IMR-90 (cell line): Measurements from ENCODE around the gene RCOR3. TPM values are rescaled to one million over a fixed set of nuclear protein-coding genes. Genes with fewer than 3 reads are reported as not detected.
"Not testable (repeated sequence)": the region's sequence is repeated elsewhere in the genome, so short reads cannot be mapped to it uniquely, and the experiment has no call there.

ENCODE experiments used
- ATAC-seq: fragments of 200-7000 bp; cut with Tn5 transposase; 2 replicates; pipeline ENCODE4 v1.9.1; 2020; ENCODE audit warnings: low read depth, mild to moderate bottlenecking, moderate library complexity
- BruUV-seq: library from RNA; stranded (reverse); fragments of 400-500 nt; replicated peaks from 2 replicates; lab custom pipeline; 2021; lab: Mats Ljungman, UMichigan
- CTCF ChIA-PET: fragments of 300-600 bp; formaldehyde crosslinking; extraction: SDS; loops from one replicate; lab custom pipeline; 2021; ENCODE audit warnings: antibody characterized with exemption; lab: Yijun Ruan, JAX
- POLR2A ChIA-PET: fragments of 300-600 bp; sonication (Branson Sonifier 250); formaldehyde crosslinking; loops from one replicate; lab custom pipeline; 2022; ENCODE audit warnings: antibody characterized with exemption; ENCODE audit not compliant: unreplicated experiment; lab: Charles Lee
- DNase-seq: peaks from one replicate; pipeline ENCODE4 v3.0.0; 2013
- H2AFZ ChIP-seq: replicated peaks from 2 replicates; pipeline ENCODE3; 2013; ENCODE audit warnings: low read length, mild to moderate bottlenecking; ENCODE audit not compliant: poor library complexity
- H2AK5ac ChIP-seq: 2 replicates; pipeline ENCODE4 v1.6.1; 2013; ENCODE audit warnings: low read depth, low read length, inconsistent platforms
- H2AK9ac ChIP-seq: replicated peaks from 2 replicates; pipeline ENCODE3; 2013; ENCODE audit warnings: mild to moderate bottlenecking, low read depth, low read length, moderate library complexity; ENCODE audit not compliant: poor library complexity
- H2BK120ac ChIP-seq: 2 replicates; pipeline ENCODE4 v1.6.1; 2013; ENCODE audit warnings: low read depth, low read length, inconsistent platforms
- H2BK15ac ChIP-seq: 3 replicates; pipeline ENCODE4 v1.6.1; 2013; ENCODE audit warnings: low read depth, low read length, inconsistent platforms
- H2BK20ac ChIP-seq: 2 replicates; pipeline ENCODE4 v1.6.1; 2013; ENCODE audit warnings: low read depth, mild to moderate bottlenecking, inconsistent platforms, low read length, moderate library complexity
- H2BK5ac ChIP-seq: 2 replicates; pipeline ENCODE4 v1.6.1; 2013; ENCODE audit warnings: mild to moderate bottlenecking, low read depth, low read length, inconsistent platforms; ENCODE audit not compliant: poor library complexity, severe bottlenecking
- H3K14ac ChIP-seq: replicated peaks from 2 replicates; pipeline ENCODE4 v1.6.1; 2013; ENCODE audit warnings: low read depth, low read length, inconsistent platforms
- H3K18ac ChIP-seq: 2 replicates; pipeline ENCODE4 v1.6.1; 2013; ENCODE audit warnings: low read depth, low read length, control low read depth
- H3K23ac ChIP-seq: 2 replicates; pipeline ENCODE4 v1.6.1; 2013; ENCODE audit warnings: low read depth, low read length, inconsistent platforms
- H3K27ac ChIP-seq: 2 replicates; pipeline ENCODE4 v1.5.1; 2013; ENCODE audit warnings: mild to moderate bottlenecking, control low read depth, low read length; ENCODE audit not compliant: insufficient read depth
- H3K27me3 ChIP-seq: 2 replicates; pipeline ENCODE4 v1.6.1; 2013; ENCODE audit warnings: low read length; ENCODE audit not compliant: control insufficient read depth, insufficient read depth
- H3K36me3 ChIP-seq: 2 replicates; pipeline ENCODE4 v1.6.1; 2013; ENCODE audit warnings: low read length, mixed read lengths; ENCODE audit not compliant: control insufficient read depth, insufficient read depth
- H3K4ac ChIP-seq: 2 replicates; pipeline ENCODE4 v1.6.1; 2013; ENCODE audit warnings: low read depth, low read length, inconsistent platforms
- H3K4me1 ChIP-seq: 2 replicates; pipeline ENCODE4 v1.6.1; 2013; ENCODE audit warnings: low read length, mixed read lengths; ENCODE audit not compliant: control insufficient read depth, insufficient read depth
- H3K4me2 ChIP-seq: 2 replicates; pipeline ENCODE4 v1.6.1; 2013; ENCODE audit warnings: low read depth, mild to moderate bottlenecking, control low read depth, low read length, moderate library complexity
- H3K4me3 ChIP-seq: 2 replicates; pipeline ENCODE4 v1.5.1; 2013; ENCODE audit warnings: low read depth, mild to moderate bottlenecking, control low read depth, low read length, moderate library complexity; ENCODE audit not compliant: insufficient read depth
- H3K56ac ChIP-seq: 2 replicates; pipeline ENCODE4 v1.6.1; 2013; ENCODE audit warnings: low read length, inconsistent platforms; ENCODE audit not compliant: insufficient read depth; ENCODE audit errors: extremely low read depth
- H3K79me1 ChIP-seq, 2 experiments: 2 replicates each; pipeline ENCODE4 v1.6.1; 2013; ENCODE audit warnings: low read length in 2 of 2, inconsistent platforms in 1 of 2, low read depth in 1 of 2
- H3K9ac ChIP-seq: 2 replicates; pipeline ENCODE4 v1.6.1; 2013; ENCODE audit warnings: low read depth, low read length, control low read depth
- H3K9me1 ChIP-seq: 2 replicates; pipeline ENCODE4 v1.6.1; 2013; ENCODE audit warnings: low read length, inconsistent platforms; ENCODE audit not compliant: insufficient read depth
- H3K9me3 ChIP-seq: 2 replicates; pipeline ENCODE4 v1.6.1; 2013; ENCODE audit warnings: low read length; ENCODE audit not compliant: control insufficient read depth, insufficient read depth
- H4K20me1 ChIP-seq: 2 replicates; pipeline ENCODE4 v1.6.1; 2013; ENCODE audit warnings: low read length, inconsistent platforms; ENCODE audit not compliant: insufficient read depth
- H4K5ac ChIP-seq: 2 replicates; pipeline ENCODE4 v1.6.1; 2013; ENCODE audit warnings: mild to moderate bottlenecking, low read depth, low read length, control low read depth
- H4K8ac ChIP-seq, 2 experiments: 2 replicates each; pipeline ENCODE4 v1.6.1; 2013; ENCODE audit warnings: low read depth in 2 of 2, low read length in 2 of 2, control low read depth in 1 of 2, inconsistent platforms in 1 of 2
- H4K91ac ChIP-seq: 2 replicates; pipeline ENCODE4 v1.6.1; 2013; ENCODE audit warnings: low read depth, low read length, inconsistent platforms; ENCODE audit not compliant: insufficient read depth
- WGBS, 2 experiments: methylation state at CpG; one replicate each; pipeline versions ENCODE4 v1.1.5 to v1.1.7; 2013; ENCODE audit warnings: missing lambda C conversion rate in 2 of 2; ENCODE audit not compliant: insufficient read length in 1 of 2; ENCODE audit errors: extremely low coverage in 2 of 2; 5-methylcytosine and 5-hydroxymethylcytosine counted together
- dilution Hi-C: fragments of 300-500 bp; cut with HindIII; formaldehyde crosslinking; loops from one replicate; pipeline ENCODE4 v1.14.3; 2018; ENCODE audit warnings: low sequenced_read_pairs; ENCODE audit not compliant: unreplicated experiment
- in situ Hi-C: fragments of 300-500 bp; cut with MboI; formaldehyde crosslinking; loops from 3 replicates; pipeline ENCODE4 v1.14.3; 2019; ENCODE audit warnings: low sequenced_read_pairs, inconsistent platforms, mixed read lengths
- intact Hi-C: fragments of 100-400 bp; cut with micrococcal nuclease; formaldehyde crosslinking; loops from 2 replicates; pipeline ENCODE4 v1.10.0; 2022
- polyA plus RNA-seq, 3 experiments: library from polyadenylated mRNA; depleted of rRNA; stranded (reverse); fragments of >200 nt; gene quantifications; 2 replicates each; pipeline ENCODE4 v1.2.3, GENCODE V29; 2012; ENCODE audit warnings: low replicate concordance in 1 of 3
- total RNA-seq: library from RNA; depleted of rRNA; stranded (reverse); fragments of >200 nt; gene quantifications from 2 replicates; pipeline ENCODE4 v1.2.3, GENCODE V29; 2012

RCOR3 gene
- total and polyA plus RNA-seq, 2 of the 4 experiments (the other 2 are of a cell fraction) = 8.1 to 16.4 TPM

GRCh38 chr1:211263022-211263421, 3.9 kb downstream of the RCOR3 start:
- in situ Hi-C loops, H2AK9ac ChIP-seq, BruUV-seq, H2BK120ac ChIP-seq, H3K36me3 ChIP-seq, H2AK5ac ChIP-seq, H4K5ac ChIP-seq, H2BK15ac ChIP-seq, H3K4me1 ChIP-seq, H3K4me2 ChIP-seq, CTCF ChIA-PET, H3K27ac ChIP-seq, H4K20me1 ChIP-seq, H4K91ac ChIP-seq, H3K14ac ChIP-seq, H2BK5ac ChIP-seq, H3K56ac ChIP-seq, H3K18ac ChIP-seq, H2BK20ac ChIP-seq, intact Hi-C loops, H3K23ac ChIP-seq, H2AFZ ChIP-seq, ATAC-seq, DNase-seq, H3K27me3 ChIP-seq, H3K4me3 ChIP-seq, H3K9ac ChIP-seq, H3K9me3 ChIP-seq, H3K9me1 ChIP-seq, H4K8ac ChIP-seq, dilution Hi-C loops, H3K4ac ChIP-seq: not testable (repeated sequence)
- H3K79me1 ChIP-seq = peaks cover 4 to 20% of the 10 kb centered on the region in 2 experiments
- no CpG with 5 or more reads among the region's 5 CpGs for WGBS, 2 experiments
- POLR2A ChIA-PET = interaction anchor here (0.5 kb wide), 1 partner anchor 65 kb away, joined by 3 read pairs; no protein-coding TSS in a partner anchor
